Spleen (tissue), 7 donors: ENCODE data around the gene ADAMTS12.

Source experiments
- CTCF ChIP-seq, 11 experiments: fragments of 200-600 bp in 7 of 11; fragments of 450-650 bp in 4 of 11; sonication (generic) in 4 of 11; IDR thresholded peaks in 8 of 11; conservative IDR thresholded peaks in 3 of 11; 1 replicate in 7 of 11; 2 replicates in 4 of 11; pipeline versions ENCODE4 v1.4.0 to v1.8.0; 2016 to 2021; ENCODE audit warnings: antibody characterized with exemption in 11 of 11, inconsistent platforms in 4 of 11, mild to moderate bottlenecking in 1 of 11
- POLR2A ChIP-seq, 3 donors: fragments of 450-650 bp; IDR thresholded peaks; one replicate each; pipeline ENCODE4 v1.5.1; 2017; ENCODE audit warnings: antibody characterized with exemption in 3 of 3, mild to moderate bottlenecking in 1 of 3
- donor health status: DM: no; HTN: no; CAD: no; lungs with moderate emphysema.
- donor health status: DM: no; HTN: no; CAD: no.
- donor health status: DM: no; HTN: no; CAD: no.

GRCh38 chr5:33479311-33479710 lies 412.5 kb downstream of the ADAMTS12 start:
- TF ChIP-seq POLR2A (IDR thresholded peaks at IDR 0.05) (no peak), CTCF (IDR thresholded peaks at IDR 0.05 in 8 of 11, conservative IDR thresholded peaks at IDR 0.05 in 3 of 11) (no peak)
